ENCODE data around the gene TRAPPC5.

DNA sequence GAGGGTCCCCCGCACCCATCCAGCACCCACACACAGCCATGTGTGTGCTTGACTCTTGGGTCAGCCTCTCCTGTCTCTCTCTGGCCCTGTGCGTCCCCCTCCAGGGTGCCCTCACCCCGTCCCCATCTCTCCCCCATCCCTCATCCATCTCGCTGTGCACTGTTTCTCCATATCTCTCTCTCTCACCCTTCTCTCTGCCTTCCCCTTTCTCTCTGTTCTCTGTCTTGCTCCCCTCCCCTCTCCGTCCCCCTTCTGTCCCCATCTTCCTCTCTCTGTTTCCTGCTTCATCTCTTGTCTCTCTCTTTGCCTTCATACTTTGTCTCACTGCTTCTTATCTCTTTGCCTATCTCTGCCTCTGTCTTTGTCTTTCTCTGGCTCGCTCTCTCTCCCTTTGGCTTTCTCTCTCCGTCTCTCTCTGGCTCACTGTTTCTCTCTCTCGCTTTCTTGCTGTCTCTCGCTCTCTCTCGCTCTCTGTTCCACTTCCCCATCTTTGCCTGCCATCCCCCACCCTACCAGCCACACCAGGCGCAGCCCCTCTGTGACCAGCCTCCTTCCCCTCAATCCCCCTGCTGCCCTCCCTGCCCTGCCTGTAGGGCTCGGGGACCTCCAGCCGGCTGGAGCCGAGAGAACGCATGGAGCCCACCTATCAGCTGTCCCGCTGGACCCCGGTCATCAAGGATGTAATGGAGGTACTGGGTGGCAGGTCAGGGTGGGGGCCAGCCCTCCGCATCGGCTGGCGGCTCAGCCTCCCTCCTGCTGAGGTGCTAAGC, 34.8 kb upstream of the TRAPPC5 start:
- TF ChIP-seq, protein P1, sequence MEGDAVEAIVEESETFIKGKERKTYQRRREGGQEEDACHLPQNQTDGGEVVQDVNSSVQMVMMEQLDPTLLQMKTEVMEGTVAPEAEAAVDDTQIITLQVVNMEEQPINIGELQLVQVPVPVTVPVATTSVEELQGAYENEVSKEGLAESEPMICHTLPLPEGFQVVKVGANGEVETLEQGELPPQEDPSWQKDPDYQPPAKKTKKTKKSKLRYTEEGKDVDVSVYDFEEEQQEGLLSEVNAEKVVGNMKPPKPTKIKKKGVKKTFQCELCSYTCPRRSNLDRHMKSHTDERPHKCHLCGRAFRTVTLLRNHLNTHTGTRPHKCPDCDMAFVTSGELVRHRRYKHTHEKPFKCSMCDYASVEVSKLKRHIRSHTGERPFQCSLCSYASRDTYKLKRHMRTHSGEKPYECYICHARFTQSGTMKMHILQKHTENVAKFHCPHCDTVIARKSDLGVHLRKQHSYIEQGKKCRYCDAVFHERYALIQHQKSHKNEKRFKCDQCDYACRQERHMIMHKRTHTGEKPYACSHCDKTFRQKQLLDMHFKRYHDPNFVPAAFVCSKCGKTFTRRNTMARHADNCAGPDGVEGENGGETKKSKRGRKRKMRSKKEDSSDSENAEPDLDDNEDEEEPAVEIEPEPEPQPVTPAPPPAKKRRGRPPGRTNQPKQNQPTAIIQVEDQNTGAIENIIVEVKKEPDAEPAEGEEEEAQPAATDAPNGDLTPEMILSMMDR (conservative IDR thresholded peaks at IDR 0.05; ENCODE audit: low read length), result no peak
- no peak for TF ChIP-seq EZH2phosphoT487 (IDR thresholded peaks at IDR 0.05; ENCODE audit: borderline replicate concordance, low read depth, low read length)
